ENCODE data around the gene FPR3. TPM values are rescaled to one million over a fixed set of nuclear protein-coding genes. Genes with fewer than 3 reads are reported as not detected.

Gene FPR3
- total and polyA plus RNA-seq, 11 donors, result 0.38 to 35.5 (median 2.9) TPM

- ATAC-seq (peak in 3 of 4 donors; percentile 58 to 78 (median 77)), DNase-seq (peak in 4 of 5 donors; percentile 34 to 60 (median 48))
- H3K27ac ChIP-seq, result peak overlapping the region in 4 of 12 donors; percentile 20 to 90 (median 51)
- peak overlapping the region in 2 of 12 donors; percentile 4 to 15 for H3K4me3 ChIP-seq
- H3K27me3 ChIP-seq, result no peaks in the 10 kb centered on the region
- H3K9me3 ChIP-seq, result no peaks in the 10 kb centered on the region
- H3K4me1 ChIP-seq, result peaks cover 0 to 66% (median 10%) of the 10 kb centered on the region in 12 donors
- intact Hi-C loops (cut with DNase I), result loop anchor here in 2 of 10 donors (5.0 kb wide), 2 partner anchors 34 to 199 kb away; no protein-coding TSS in a partner anchor
- H3K36me3 ChIP-seq, result no peaks in the 10 kb centered on the region
- 82 to 88% (median 86%) methylated on average over 11 of the region's 11 CpGs for WGBS, 4 donors
- TF ChIP-seq CTCF (IDR thresholded peaks at IDR 0.05) (no peak), POLR2A (IDR thresholded peaks at IDR 0.05) (no peak)
Observed at GRCh38 chr19:51811344-51811743, 16.4 kb downstream of the FPR3 start.

GRCh38 chr19:51815043-51815442 lies 20.1 kb downstream of the FPR3 start:
- Histone ChIP-seq H3K36me3 (no peaks in the 10 kb centered on the region), H3K27me3 (no peaks in the 10 kb centered on the region), H3K9me3 (no peaks in the 10 kb centered on the region), H3K4me3 (no peak overlapping the region), H3K4me1 (peaks cover 0 to 61% (median under 1%) of the 10 kb centered on the region in 12 donors), H3K27ac (peak overlapping the region in 1 of 12 donors; percentile 58)
- whole genome bisulfite sequencing, 4 donors, result 86 to 92% (median 88%) methylated on average over 9 of the region's 9 CpGs
- intact Hi-C loops (cut with DNase I), result no loop called here
- TF ChIP-seq POLR2A (IDR thresholded peaks at IDR 0.05) (no peak), CTCF (IDR thresholded peaks at IDR 0.05) (no peak)
- ATAC-seq (peak in 1 of 4 donors; percentile 19), DNase-seq (no peak)

- H3K4me3 ChIP-seq, result no peak overlapping the region
- no peaks in the 10 kb centered on the region for H3K9me3 ChIP-seq
- H3K27me3 ChIP-seq, result no peaks in the 10 kb centered on the region
- WGBS, 4 donors, result 67 to 80% (median 70%) methylated on average over 1 of the region's 1 CpG
- ATAC-seq, result no peak
- peak overlapping the region in 3 of 12 donors; percentile 37 to 87 (median 56) for H3K27ac ChIP-seq
- H3K4me1 ChIP-seq, result peaks cover 0 to 63% (median 0%) of the 10 kb centered on the region in 12 donors
- intact Hi-C loops (cut with DNase I), result no loop called here
- H3K36me3 ChIP-seq, result no peaks in the 10 kb centered on the region
- no peak for DNase-seq
- TF ChIP-seq POLR2A (IDR thresholded peaks at IDR 0.05), result no peak
Observed at GRCh38 chr19:51816711-51817110, 21.8 kb downstream of the FPR3 start.

GRCh38 chr19:51820011-51820410 lies 25.1 kb downstream of the FPR3 start:
- Histone ChIP-seq H3K36me3 (no peaks in the 10 kb centered on the region), H3K27ac (peak overlapping the region in 2 of 12 donors; percentile 36 to 87), H3K4me1 (peaks cover 0 to 80% (median 0%) of the 10 kb centered on the region in 12 donors), H3K4me3 (no peak overlapping the region), H3K27me3 (no peaks in the 10 kb centered on the region), H3K9me3 (no peaks in the 10 kb centered on the region)
- DNase-seq (no peak), ATAC-seq (no peak)
- no peak for TF ChIP-seq POLR2A (IDR thresholded peaks at IDR 0.05)
- intact Hi-C loops (cut with DNase I), result no loop called here
- 51 to 60% (median 55%) methylated on average over 3 of the region's 3 CpGs for WGBS, 4 donors

GRCh38 chr19:51820831-51821446 lies 26.0 kb downstream of the FPR3 start:
- H3K4me3 ChIP-seq, result no peak overlapping the region

More at GRCh38 chr19:51820831-51821446, 26.0 kb downstream of the FPR3 start:
- H3K27ac ChIP-seq, result peak overlapping the region in 2 of 12 donors; percentile 23 to 87
- no peaks in the 10 kb centered on the region for H3K27me3 ChIP-seq
- H3K36me3 ChIP-seq, result no peaks in the 10 kb centered on the region
- ATAC-seq, result no peak
- intact Hi-C loops (cut with DNase I), result no loop called here
- 54 to 73% (median 66%) methylated on average over 7 of the region's 7 CpGs for WGBS, 4 donors
- TF ChIP-seq CTCF (IDR thresholded peaks at IDR 0.05), result no peak
- TF ChIP-seq POLR2A (IDR thresholded peaks at IDR 0.05), result no peak
- peaks cover 0 to 83% (median 0%) of the 10 kb centered on the region in 12 donors for H3K4me1 ChIP-seq
- H3K9me3 ChIP-seq, result no peaks in the 10 kb centered on the region
- DNase-seq, result no peak
